ENCODE results near the gene NRXN3. TPM values are rescaled to one million over a fixed set of nuclear protein-coding genes. Genes with fewer than 3 reads are reported as not detected.

Gene NRXN3
- total RNA-seq, 1 experiment from 2014 or later = not detected

- Histone ChIP-seq H3K4me1 (ENCODE audit: control insufficient read depth in 1 of 2, insufficient read depth in 2 of 2, low read length in 2 of 2) (no peaks in the 10 kb centered on the region), H3K27ac (ENCODE audit: low read depth, low read length) (no peak overlapping the region), H3K9me3 (ENCODE audit: control insufficient read depth in 1 of 2, insufficient read depth in 1 of 2, low read depth in 1 of 2, low read length in 2 of 2) (peaks cover 0 to 13% of the 10 kb centered on the region in 2 experiments; a peak in 2 of 4 replicates), H3K36me3 (ENCODE audit: control insufficient read depth in 1 of 2, insufficient read depth in 2 of 2, low read length in 2 of 2) (no peaks in the 10 kb centered on the region), H3K9ac (ENCODE audit: low read length) (no peak overlapping the region), H3K9me2 (ENCODE audit: insufficient read depth) (no peaks in the 10 kb centered on the region), H3K4me3 (replicated peaks in 1 of 2; ENCODE audit: low read depth in 1 of 2, low read length in 2 of 2) (no peak overlapping the region), H3K27me3 (ENCODE audit: insufficient read depth, low read length) (no peaks in the 10 kb centered on the region), H2AFZ (ENCODE audit: low read depth, low read length, poor library complexity, severe bottlenecking) (no peak overlapping the region), H3K79me2 (ENCODE audit: insufficient read depth, low read length) (no peaks in the 10 kb centered on the region), H4K20me1 (ENCODE audit: insufficient read depth) (no peaks in the 10 kb centered on the region), H3K4me2 (ENCODE audit: low read length) (no peak overlapping the region)
- ChIA-PET POLR2A (no interaction called here), RAD21 (ENCODE audit: low non-redundant PET in 1 of 2, low total read pairs in 2 of 2, uncharacterized antibody in 2 of 2, unreplicated experiment in 2 of 2) (no interaction called here), CTCF (no interaction called here)
- no peak for ATAC-seq
- DNase-seq (ENCODE audit: low read depth, low spot score) = no peak
- TF ChIP-seq YY1 (IDR thresholded peaks at IDR 0.05; ENCODE audit: extremely low read depth, insufficient replicate concordance, low read depth, low read length) (no peak), EZH2 (IDR thresholded peaks at IDR 0.05) (no peak), SRF (IDR thresholded peaks at IDR 0.05; ENCODE audit: low read depth) (no peak), SIN3A (IDR thresholded peaks at IDR 0.05; ENCODE audit: low read depth) (no peak), ZFX (IDR thresholded peaks at IDR 0.05) (no peak), CTCF (IDR thresholded peaks at IDR 0.05 in 2 of 3, conservative IDR thresholded peaks at IDR 0.05 in 1 of 3; ENCODE audit: borderline replicate concordance in 1 of 3, insufficient read depth in 1 of 3, low read depth in 2 of 3, low read length in 2 of 3) (no peak), FOSL1 (IDR thresholded peaks at IDR 0.05; ENCODE audit: low read depth) (no peak), MAX (IDR thresholded peaks at IDR 0.05) (no peak), CBX3 (IDR thresholded peaks at IDR 0.05; ENCODE audit: low read depth) (no peak), EGR1 (IDR thresholded peaks at IDR 0.05; ENCODE audit: low read depth) (no peak), TCF7L2 (IDR thresholded peaks at IDR 0.05; ENCODE audit: borderline replicate concordance, extremely low read depth, insufficient read depth, insufficient read length) (no peak), ZNF274 (IDR thresholded peaks at IDR 0.05; ENCODE audit: low read depth, low read length) (no peak)
- intact Hi-C loops (cut with micrococcal nuclease) = no loop called here
- BruUV-seq (replicated peaks) = no TSS peak
Measured at GRCh38 chr14:79567306-79567705, 1397.1 kb downstream of the NRXN3 start.

All from HCT116 (cell line).